HepG2 (cell line): ENCODE results near the gene KCTD15. TPM values are rescaled to one million over a fixed set of nuclear protein-coding genes. Genes with fewer than 3 reads are reported as not detected.

Experiments used
- BRCA1 ChIP-seq: sonication (generic); formaldehyde crosslinking; IDR thresholded peaks from 2 replicates; pipeline ENCODE4 v1.4.0; 2020; ENCODE audit warnings: missing genetic modification reagents
- CREM ChIP-seq, 2 experiments: sonication (generic) in 1 of 2; formaldehyde crosslinking in 1 of 2; IDR thresholded peaks; 2 replicates each; pipeline versions ENCODE4 v1.4.0 to v1.6.1; 2016 to 2020; ENCODE audit warnings: antibody characterized with exemption in 1 of 2, mild to moderate bottlenecking in 1 of 2, missing genetic modification reagents in 1 of 2
- EHMT2 ChIP-seq: fragments of 200-600 bp; sonication (generic); IDR thresholded peaks from 2 replicates; pipeline ENCODE4 v1.7.0; 2017; ENCODE audit warnings: antibody characterized with exemption, low read depth, low read length, borderline replicate concordance
- ETV5 ChIP-seq: IDR thresholded peaks from 2 replicates; pipeline ENCODE4 v1.6.1; 2018; ENCODE audit warnings: missing biosample characterization, missing genetic modification reagents, inconsistent platforms, borderline replicate concordance
- KAT8 ChIP-seq: IDR thresholded peaks from 2 replicates; pipeline ENCODE4 v1.6.1; 2016; ENCODE audit warnings: missing genetic modification reagents, missing compliant biosample characterization
- MED13 ChIP-seq: sonication (generic); formaldehyde crosslinking; IDR thresholded peaks from 2 replicates; pipeline ENCODE4 v1.5.0; 2020; ENCODE audit warnings: missing genetic modification reagents
- POLR2AphosphoS5 ChIP-seq: IDR thresholded peaks from 2 replicates; pipeline ENCODE4 v1.6.1; 2012; ENCODE audit warnings: low read depth, low read length
- ZBTB38 ChIP-seq: sonication (generic); formaldehyde crosslinking; IDR thresholded peaks from 2 replicates; pipeline ENCODE4 v1.5.1; 2020; ENCODE audit warnings: mild to moderate bottlenecking, missing genetic modification reagents
- ZBTB42 ChIP-seq: sonication (generic); formaldehyde crosslinking; IDR thresholded peaks from 2 replicates; pipeline ENCODE4 v1.5.0; 2020; ENCODE audit warnings: mild to moderate bottlenecking, missing genetic modification reagents
- ZBTB7A ChIP-seq: sonication (generic); formaldehyde crosslinking; IDR thresholded peaks from 2 replicates; pipeline ENCODE4 v1.8.0; 2022; ENCODE audit warnings: mild to moderate bottlenecking, missing genetic modification reagents
- ZNF17 ChIP-seq: sonication (generic); formaldehyde crosslinking; IDR thresholded peaks from 2 replicates; pipeline ENCODE4 v1.5.0; 2020; ENCODE audit warnings: mild to moderate bottlenecking, missing genetic modification reagents
- ZNF20 ChIP-seq: sonication (generic); formaldehyde crosslinking; IDR thresholded peaks from 2 replicates; pipeline ENCODE4 v1.4.0; 2020; ENCODE audit warnings: mild to moderate bottlenecking, moderate library complexity, missing genetic modification reagents
- ZNF484 ChIP-seq: sonication (generic); formaldehyde crosslinking; IDR thresholded peaks from 2 replicates; pipeline ENCODE4 v1.5.1; 2020; ENCODE audit warnings: mild to moderate bottlenecking, low read depth, missing genetic modification reagents, borderline replicate concordance
- ZNF547 ChIP-seq: sonication (generic); formaldehyde crosslinking; IDR thresholded peaks from 2 replicates; pipeline ENCODE4 v1.5.1; 2020; ENCODE audit warnings: mild to moderate bottlenecking, missing genetic modification reagents
- ZNF652 ChIP-seq: IDR thresholded peaks from 2 replicates; pipeline ENCODE4 v1.6.1; 2016; ENCODE audit warnings: low read depth, borderline replicate concordance
- ZNF776 ChIP-seq: sonication (generic); formaldehyde crosslinking; IDR thresholded peaks from 2 replicates; pipeline ENCODE4 v1.4.0; 2020; ENCODE audit warnings: mild to moderate bottlenecking, missing genetic modification reagents
- polyA plus RNA-seq, 8 experiments: library from polyadenylated mRNA; depleted of rRNA in 3 of 8; stranded (reverse) in 7 of 8; unstranded in 1 of 8; fragments of >200 nt; fragmentation: Illumina TruSeq in 4 of 8; extraction: Trizol in 4 of 8; gene quantifications; 2 replicates each; pipeline versions ENCODE4 v1.2.1 to v1.2.3, GENCODE V29; 2011 to 2016; ENCODE audit warnings: low read depth in 4 of 8, missing spikeins in 1 of 8, mixed read lengths in 1 of 8; ENCODE audit not compliant: insufficient read depth in 1 of 8
- total RNA-seq, 5 experiments: library from RNA; depleted of rRNA; stranded (reverse); fragments of >200 nt; fragmentation: Illumina TruSeq; extraction: Trizol; gene quantifications; 2 replicates each; pipeline ENCODE4 v1.2.3, GENCODE V29; 2016; ENCODE audit warnings: low read depth in 1 of 5
- TF ChIP-seq, protein P1 (sequence below): sonication (generic); formaldehyde crosslinking; IDR thresholded peaks from 2 replicates; pipeline ENCODE4 v1.4.0; 2020; ENCODE audit warnings: mild to moderate bottlenecking, missing genetic modification reagents
- TF ChIP-seq, protein P2 (sequence below), 2 experiments: IDR thresholded peaks; 2 replicates each; pipeline ENCODE4 v1.6.1; 2011 to 2012; ENCODE audit warnings: low read length in 2 of 2, borderline replicate concordance in 1 of 2, low read depth in 1 of 2, mild to moderate bottlenecking in 1 of 2, moderate library complexity in 1 of 2
- TF ChIP-seq, protein P3 (sequence below): sonication (generic); formaldehyde crosslinking; IDR thresholded peaks from 2 replicates; pipeline ENCODE4 v1.4.0; 2020; ENCODE audit warnings: missing genetic modification reagents; ENCODE audit errors: not compliant biosample characterization
- TF ChIP-seq, protein P4 (sequence below): sonication (generic); formaldehyde crosslinking; IDR thresholded peaks from 2 replicates; pipeline ENCODE4 v1.8.1; 2023; ENCODE audit warnings: mild to moderate bottlenecking, missing genetic modification reagents, borderline replicate concordance
- TF ChIP-seq, protein P5 (sequence below): IDR thresholded peaks from 2 replicates; pipeline ENCODE4 v1.6.1; 2018; ENCODE audit warnings: missing genetic modification reagents
- TF ChIP-seq, protein P6 (sequence below): sonication (generic); formaldehyde crosslinking; IDR thresholded peaks from 2 replicates; pipeline ENCODE4 v1.8.1; 2023; ENCODE audit warnings: missing genetic modification reagents, mild to moderate bottlenecking, borderline replicate concordance

Gene KCTD15
- total and polyA plus RNA-seq, 2 of the 13 experiments (the other 11 are each of a cell fraction or from before 2014, with no cell fraction given): 13.2 to 16.7 TPM

DNA sequence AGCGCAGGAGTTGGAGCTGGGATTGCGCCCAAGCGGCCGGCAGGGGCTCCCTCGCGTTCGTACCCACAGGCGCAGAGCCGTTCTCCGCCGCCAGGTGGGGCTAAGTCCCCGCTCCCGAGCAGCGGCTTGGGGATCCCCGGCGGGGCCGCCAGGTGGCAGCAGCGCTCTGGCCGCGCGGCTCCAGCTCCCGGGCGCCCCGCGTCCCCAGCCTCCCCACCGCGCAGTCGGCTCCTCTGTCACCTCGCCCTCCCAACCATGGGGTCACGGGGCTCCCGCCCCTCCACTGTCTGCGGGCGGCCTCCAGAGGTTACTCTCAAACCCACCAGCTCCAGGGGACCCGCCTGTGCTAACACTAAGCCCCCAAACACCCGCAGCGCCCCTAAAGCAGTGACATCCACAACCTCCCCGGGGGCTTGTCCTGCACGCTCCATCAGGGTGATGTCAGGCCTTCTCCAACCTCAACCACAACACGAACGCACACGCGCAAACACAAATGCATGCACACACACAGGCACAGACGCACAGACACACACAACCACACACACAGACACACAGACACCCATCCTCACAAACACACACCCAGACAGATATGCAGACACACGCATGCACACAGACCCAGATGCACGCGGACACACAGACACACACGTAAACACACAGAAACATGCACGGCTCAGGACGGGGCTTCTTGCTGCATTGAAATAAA is 18.4 kb upstream of the KCTD15 start (continued):
- TF ChIP-seq ZNF652 (CRISPR knock-in tag): no peak
- TF ChIP-seq, protein P1, sequence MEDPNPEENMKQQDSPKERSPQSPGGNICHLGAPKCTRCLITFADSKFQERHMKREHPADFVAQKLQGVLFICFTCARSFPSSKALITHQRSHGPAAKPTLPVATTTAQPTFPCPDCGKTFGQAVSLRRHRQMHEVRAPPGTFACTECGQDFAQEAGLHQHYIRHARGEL (CRISPR knock-in tag): no peak
- no peak for TF ChIP-seq ZNF20 (CRISPR knock-in tag)
- no peak for TF ChIP-seq EHMT2
- no peak for TF ChIP-seq CREM (IDR thresholded peaks at IDR 0.05)
- no peak for TF ChIP-seq CREM (CRISPR knock-in tag; IDR thresholded peaks at IDR 0.05)
- TF ChIP-seq ZBTB38 (CRISPR knock-in tag): peak; percentile 51; the same call in 1 of the 2 replicates
- TF ChIP-seq, protein P2, sequence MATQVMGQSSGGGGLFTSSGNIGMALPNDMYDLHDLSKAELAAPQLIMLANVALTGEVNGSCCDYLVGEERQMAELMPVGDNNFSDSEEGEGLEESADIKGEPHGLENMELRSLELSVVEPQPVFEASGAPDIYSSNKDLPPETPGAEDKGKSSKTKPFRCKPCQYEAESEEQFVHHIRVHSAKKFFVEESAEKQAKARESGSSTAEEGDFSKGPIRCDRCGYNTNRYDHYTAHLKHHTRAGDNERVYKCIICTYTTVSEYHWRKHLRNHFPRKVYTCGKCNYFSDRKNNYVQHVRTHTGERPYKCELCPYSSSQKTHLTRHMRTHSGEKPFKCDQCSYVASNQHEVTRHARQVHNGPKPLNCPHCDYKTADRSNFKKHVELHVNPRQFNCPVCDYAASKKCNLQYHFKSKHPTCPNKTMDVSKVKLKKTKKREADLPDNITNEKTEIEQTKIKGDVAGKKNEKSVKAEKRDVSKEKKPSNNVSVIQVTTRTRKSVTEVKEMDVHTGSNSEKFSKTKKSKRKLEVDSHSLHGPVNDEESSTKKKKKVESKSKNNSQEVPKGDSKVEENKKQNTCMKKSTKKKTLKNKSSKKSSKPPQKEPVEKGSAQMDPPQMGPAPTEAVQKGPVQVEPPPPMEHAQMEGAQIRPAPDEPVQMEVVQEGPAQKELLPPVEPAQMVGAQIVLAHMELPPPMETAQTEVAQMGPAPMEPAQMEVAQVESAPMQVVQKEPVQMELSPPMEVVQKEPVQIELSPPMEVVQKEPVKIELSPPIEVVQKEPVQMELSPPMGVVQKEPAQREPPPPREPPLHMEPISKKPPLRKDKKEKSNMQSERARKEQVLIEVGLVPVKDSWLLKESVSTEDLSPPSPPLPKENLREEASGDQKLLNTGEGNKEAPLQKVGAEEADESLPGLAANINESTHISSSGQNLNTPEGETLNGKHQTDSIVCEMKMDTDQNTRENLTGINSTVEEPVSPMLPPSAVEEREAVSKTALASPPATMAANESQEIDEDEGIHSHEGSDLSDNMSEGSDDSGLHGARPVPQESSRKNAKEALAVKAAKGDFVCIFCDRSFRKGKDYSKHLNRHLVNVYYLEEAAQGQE (IDR thresholded peaks at IDR 0.05; ENCODE audit: borderline replicate concordance in 1 of 2, low read depth in 1 of 2, low read length in 2 of 2): no peak
- 0 out of 2 replicates have a peak, but pooled peaks have one; percentile 21 for TF ChIP-seq ETV5 (CRISPR knock-in tag)
- TF ChIP-seq ZNF776: peak; percentile 84
- TF ChIP-seq, protein P3, sequence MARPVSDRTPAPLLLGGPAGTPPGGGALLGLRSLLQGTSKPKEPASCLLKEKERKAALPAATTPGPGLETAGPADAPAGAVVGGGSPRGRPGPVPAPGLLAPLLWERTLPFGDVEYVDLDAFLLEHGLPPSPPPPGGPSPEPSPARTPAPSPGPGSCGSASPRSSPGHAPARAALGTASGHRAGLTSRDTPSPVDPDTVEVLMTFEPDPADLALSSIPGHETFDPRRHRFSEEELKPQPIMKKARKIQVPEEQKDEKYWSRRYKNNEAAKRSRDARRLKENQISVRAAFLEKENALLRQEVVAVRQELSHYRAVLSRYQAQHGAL (CRISPR knock-in tag): peak; percentile 51
- TF ChIP-seq, protein P4, sequence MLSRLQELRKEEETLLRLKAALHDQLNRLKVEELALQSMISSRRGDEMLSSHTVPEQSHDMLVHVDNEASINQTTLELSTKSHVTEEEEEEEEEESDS (CRISPR knock-in tag): no peak
- TF ChIP-seq BRCA1 (CRISPR knock-in tag): no peak
- no peak for TF ChIP-seq POLR2AphosphoS5
- TF ChIP-seq ZNF547: no peak
- TF ChIP-seq, protein P5, sequence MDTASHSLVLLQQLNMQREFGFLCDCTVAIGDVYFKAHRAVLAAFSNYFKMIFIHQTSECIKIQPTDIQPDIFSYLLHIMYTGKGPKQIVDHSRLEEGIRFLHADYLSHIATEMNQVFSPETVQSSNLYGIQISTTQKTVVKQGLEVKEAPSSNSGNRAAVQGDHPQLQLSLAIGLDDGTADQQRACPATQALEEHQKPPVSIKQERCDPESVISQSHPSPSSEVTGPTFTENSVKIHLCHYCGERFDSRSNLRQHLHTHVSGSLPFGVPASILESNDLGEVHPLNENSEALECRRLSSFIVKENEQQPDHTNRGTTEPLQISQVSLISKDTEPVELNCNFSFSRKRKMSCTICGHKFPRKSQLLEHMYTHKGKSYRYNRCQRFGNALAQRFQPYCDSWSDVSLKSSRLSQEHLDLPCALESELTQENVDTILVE (CRISPR knock-in tag): peak; percentile 37; the same call in 1 of the 2 replicates
- TF ChIP-seq ZBTB7A (CRISPR knock-in tag): no peak
- TF ChIP-seq, protein P6, sequence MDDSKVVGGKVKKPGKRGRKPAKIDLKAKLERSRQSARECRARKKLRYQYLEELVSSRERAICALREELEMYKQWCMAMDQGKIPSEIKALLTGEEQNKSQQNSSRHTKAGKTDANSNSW (CRISPR knock-in tag): no peak
- TF ChIP-seq KAT8: 0 out of 2 replicates have a peak, but pooled peaks have one; percentile 31
- TF ChIP-seq ZNF484: no peak
- no peak for TF ChIP-seq ZBTB42 (CRISPR knock-in tag)
- no peak for TF ChIP-seq ZNF17
- no peak for TF ChIP-seq MED13 (CRISPR knock-in tag)
